ENCODE measurements around the gene ORAI3. TPM values are rescaled to one million over a fixed set of nuclear protein-coding genes. Genes with fewer than 3 reads are reported as not detected.
A peak's percentile ranks its signal among the peaks of the same experiment; 100 is the strongest.

ORAI3 gene
- polyA plus RNA-seq, 1 donor from 2014 or later = 7.3 TPM

DNA sequence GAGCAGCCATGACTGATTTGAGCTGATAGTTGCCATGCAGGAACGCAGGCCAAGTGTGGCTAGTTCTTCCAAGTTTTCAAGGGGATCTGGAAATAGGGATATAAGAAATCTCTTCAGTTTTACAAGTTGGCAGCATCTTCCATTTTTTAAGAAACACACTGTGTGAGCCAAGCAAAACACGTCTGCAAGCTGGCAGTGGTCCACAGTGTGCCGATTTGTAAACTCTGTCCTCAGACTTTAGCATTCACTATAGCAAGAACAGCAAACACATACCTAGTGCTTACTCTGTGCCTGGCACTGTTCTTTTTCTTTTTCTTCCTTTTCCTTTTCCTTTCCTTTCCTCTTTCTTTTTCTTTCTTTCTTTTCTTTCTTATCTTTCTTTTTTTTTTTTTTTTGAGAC, 2.9 kb downstream of the ORAI3 start:
- no peak overlapping the region for H3K4me2 ChIP-seq (ENCODE audit: low read length)
- TF ChIP-seq SMC3 (conservative IDR thresholded peaks at IDR 0.05; ENCODE audit: poor library complexity) (no peak), EZH2 (IDR thresholded peaks at IDR 0.05; ENCODE audit: borderline replicate concordance, insufficient read depth, low read length, poor library complexity, severe bottlenecking) (no peak)
- H3K9me2 ChIP-seq (ENCODE audit: insufficient read depth, low read length) = no peaks in the 10 kb centered on the region
- no peak overlapping the region for H3K4me3 ChIP-seq (ENCODE audit: low read length)
- no peaks in the 10 kb centered on the region for H3K36me3 ChIP-seq (ENCODE audit: insufficient read depth, low read length)
- peaks cover 4% of the 10 kb centered on the region for H3K79me2 ChIP-seq (replicated peaks; ENCODE audit: insufficient read depth, low read length)
- H3K27me3 ChIP-seq (ENCODE audit: insufficient read depth, low read depth, low read length) = no peaks in the 10 kb centered on the region
- no peak overlapping the region for H3K27ac ChIP-seq (ENCODE audit: low read length)
- no peak overlapping the region for H2AFZ ChIP-seq (ENCODE audit: low read depth, low read length)
- H3F3A ChIP-seq (ENCODE audit: insufficient read depth, low read length, poor library complexity, severe bottlenecking) = no peaks in the 10 kb centered on the region
- no peak overlapping the region for H3K9ac ChIP-seq (ENCODE audit: low read length)
- H4K20me1 ChIP-seq (ENCODE audit: insufficient read depth) = no peaks in the 10 kb centered on the region
- no peaks in the 10 kb centered on the region for H3K9me3 ChIP-seq (ENCODE audit: low read length)

DNA sequence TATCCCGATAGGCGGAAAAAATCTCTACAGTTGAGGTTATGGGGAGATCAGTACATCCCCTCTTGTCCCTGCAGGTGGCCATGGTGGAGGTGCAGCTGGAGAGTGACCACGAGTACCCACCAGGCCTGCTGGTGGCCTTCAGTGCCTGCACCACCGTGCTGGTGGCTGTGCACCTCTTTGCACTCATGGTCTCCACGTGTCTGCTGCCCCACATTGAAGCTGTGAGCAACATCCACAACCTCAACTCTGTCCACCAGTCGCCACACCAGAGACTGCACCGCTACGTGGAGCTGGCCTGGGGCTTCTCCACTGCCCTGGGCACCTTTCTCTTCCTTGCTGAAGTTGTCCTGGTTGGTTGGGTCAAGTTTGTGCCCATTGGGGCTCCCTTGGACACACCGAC, 4.2 kb downstream of the ORAI3 start:
- Histone ChIP-seq H3K4me2 (ENCODE audit: low read length) (no peak overlapping the region), H3K9me3 (ENCODE audit: low read length) (no peaks in the 10 kb centered on the region), H3K36me3 (ENCODE audit: insufficient read depth, low read length) (no peaks in the 10 kb centered on the region), H3K9ac (ENCODE audit: low read length) (no peak overlapping the region), H3K27ac (ENCODE audit: low read length) (no peak overlapping the region), H3K79me2 (replicated peaks; ENCODE audit: insufficient read depth, low read length) (peaks cover 4% of the 10 kb centered on the region), H3F3A (ENCODE audit: insufficient read depth, low read length, poor library complexity, severe bottlenecking) (peaks cover 5% of the 10 kb centered on the region), H2AFZ (ENCODE audit: low read depth, low read length) (no peak overlapping the region), H4K20me1 (ENCODE audit: insufficient read depth) (no peaks in the 10 kb centered on the region), H3K4me3 (ENCODE audit: low read length) (no peak overlapping the region), H3K27me3 (ENCODE audit: insufficient read depth, low read depth, low read length) (no peaks in the 10 kb centered on the region), H3K9me2 (ENCODE audit: insufficient read depth, low read length) (no peaks in the 10 kb centered on the region)
- TF ChIP-seq EZH2 (IDR thresholded peaks at IDR 0.05; ENCODE audit: borderline replicate concordance, insufficient read depth, low read length, poor library complexity, severe bottlenecking) (no peak), SMC3 (conservative IDR thresholded peaks at IDR 0.05; ENCODE audit: poor library complexity) (no peak), POLR2AphosphoS5 (IDR thresholded peaks at IDR 0.05) (peak; percentile 9)
- TF ChIP-seq, protein P1, sequence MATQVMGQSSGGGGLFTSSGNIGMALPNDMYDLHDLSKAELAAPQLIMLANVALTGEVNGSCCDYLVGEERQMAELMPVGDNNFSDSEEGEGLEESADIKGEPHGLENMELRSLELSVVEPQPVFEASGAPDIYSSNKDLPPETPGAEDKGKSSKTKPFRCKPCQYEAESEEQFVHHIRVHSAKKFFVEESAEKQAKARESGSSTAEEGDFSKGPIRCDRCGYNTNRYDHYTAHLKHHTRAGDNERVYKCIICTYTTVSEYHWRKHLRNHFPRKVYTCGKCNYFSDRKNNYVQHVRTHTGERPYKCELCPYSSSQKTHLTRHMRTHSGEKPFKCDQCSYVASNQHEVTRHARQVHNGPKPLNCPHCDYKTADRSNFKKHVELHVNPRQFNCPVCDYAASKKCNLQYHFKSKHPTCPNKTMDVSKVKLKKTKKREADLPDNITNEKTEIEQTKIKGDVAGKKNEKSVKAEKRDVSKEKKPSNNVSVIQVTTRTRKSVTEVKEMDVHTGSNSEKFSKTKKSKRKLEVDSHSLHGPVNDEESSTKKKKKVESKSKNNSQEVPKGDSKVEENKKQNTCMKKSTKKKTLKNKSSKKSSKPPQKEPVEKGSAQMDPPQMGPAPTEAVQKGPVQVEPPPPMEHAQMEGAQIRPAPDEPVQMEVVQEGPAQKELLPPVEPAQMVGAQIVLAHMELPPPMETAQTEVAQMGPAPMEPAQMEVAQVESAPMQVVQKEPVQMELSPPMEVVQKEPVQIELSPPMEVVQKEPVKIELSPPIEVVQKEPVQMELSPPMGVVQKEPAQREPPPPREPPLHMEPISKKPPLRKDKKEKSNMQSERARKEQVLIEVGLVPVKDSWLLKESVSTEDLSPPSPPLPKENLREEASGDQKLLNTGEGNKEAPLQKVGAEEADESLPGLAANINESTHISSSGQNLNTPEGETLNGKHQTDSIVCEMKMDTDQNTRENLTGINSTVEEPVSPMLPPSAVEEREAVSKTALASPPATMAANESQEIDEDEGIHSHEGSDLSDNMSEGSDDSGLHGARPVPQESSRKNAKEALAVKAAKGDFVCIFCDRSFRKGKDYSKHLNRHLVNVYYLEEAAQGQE (IDR thresholded peaks at IDR 0.05; ENCODE audit: borderline replicate concordance) = no peak

DNA sequence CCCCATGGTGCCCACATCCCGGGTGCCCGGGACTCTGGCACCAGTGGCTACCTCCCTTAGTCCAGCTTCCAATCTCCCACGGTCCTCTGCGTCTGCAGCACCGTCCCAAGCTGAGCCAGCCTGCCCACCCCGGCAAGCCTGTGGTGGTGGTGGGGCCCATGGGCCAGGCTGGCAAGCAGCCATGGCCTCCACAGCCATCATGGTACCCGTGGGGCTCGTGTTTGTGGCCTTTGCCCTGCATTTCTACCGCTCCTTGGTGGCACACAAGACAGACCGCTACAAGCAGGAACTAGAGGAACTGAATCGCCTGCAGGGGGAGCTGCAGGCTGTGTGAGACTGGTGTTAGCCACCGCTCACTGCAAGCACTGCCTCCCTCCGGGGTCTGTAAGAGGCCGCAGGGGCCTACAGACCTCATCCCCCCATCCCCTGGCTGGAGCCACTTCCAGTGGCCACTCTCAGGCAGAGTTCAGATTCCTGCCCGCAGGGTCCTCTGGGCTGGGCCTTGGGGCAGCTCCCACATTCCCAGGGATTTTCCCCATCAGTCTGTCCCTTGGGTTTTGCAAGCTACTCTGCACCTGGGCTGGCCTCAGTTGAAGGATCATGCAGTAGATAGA, 4.8 kb downstream of the ORAI3 start:
- H3K27me3 ChIP-seq (ENCODE audit: insufficient read depth, low read depth, low read length) = no peaks in the 10 kb centered on the region
- no peak overlapping the region for H2AFZ ChIP-seq (ENCODE audit: low read depth, low read length)
- H3K27ac ChIP-seq (ENCODE audit: low read length) = no peak overlapping the region
- no peaks in the 10 kb centered on the region for H3K36me3 ChIP-seq (ENCODE audit: insufficient read depth, low read length)
- H3F3A ChIP-seq (ENCODE audit: insufficient read depth, low read length, poor library complexity, severe bottlenecking) = peaks cover 5% of the 10 kb centered on the region
- H3K4me2 ChIP-seq (ENCODE audit: low read length) = no peak overlapping the region
- H3K9ac ChIP-seq (ENCODE audit: low read length) = no peak overlapping the region
- peaks cover 4% of the 10 kb centered on the region for H3K79me2 ChIP-seq (replicated peaks; ENCODE audit: insufficient read depth, low read length)
- no peaks in the 10 kb centered on the region for H3K9me2 ChIP-seq (ENCODE audit: insufficient read depth, low read length)
- no peak overlapping the region for H3K4me3 ChIP-seq (ENCODE audit: low read length)
- H3K9me3 ChIP-seq (ENCODE audit: low read length) = no peaks in the 10 kb centered on the region
- peak; percentile 71 for TF ChIP-seq RAD21 (conservative IDR thresholded peaks at IDR 0.05)
- no peak for TF ChIP-seq POLR2AphosphoS5 (IDR thresholded peaks at IDR 0.05)
- TF ChIP-seq SMC3 (conservative IDR thresholded peaks at IDR 0.05; ENCODE audit: poor library complexity) = peak; percentile 76
- TF ChIP-seq, protein P2, sequence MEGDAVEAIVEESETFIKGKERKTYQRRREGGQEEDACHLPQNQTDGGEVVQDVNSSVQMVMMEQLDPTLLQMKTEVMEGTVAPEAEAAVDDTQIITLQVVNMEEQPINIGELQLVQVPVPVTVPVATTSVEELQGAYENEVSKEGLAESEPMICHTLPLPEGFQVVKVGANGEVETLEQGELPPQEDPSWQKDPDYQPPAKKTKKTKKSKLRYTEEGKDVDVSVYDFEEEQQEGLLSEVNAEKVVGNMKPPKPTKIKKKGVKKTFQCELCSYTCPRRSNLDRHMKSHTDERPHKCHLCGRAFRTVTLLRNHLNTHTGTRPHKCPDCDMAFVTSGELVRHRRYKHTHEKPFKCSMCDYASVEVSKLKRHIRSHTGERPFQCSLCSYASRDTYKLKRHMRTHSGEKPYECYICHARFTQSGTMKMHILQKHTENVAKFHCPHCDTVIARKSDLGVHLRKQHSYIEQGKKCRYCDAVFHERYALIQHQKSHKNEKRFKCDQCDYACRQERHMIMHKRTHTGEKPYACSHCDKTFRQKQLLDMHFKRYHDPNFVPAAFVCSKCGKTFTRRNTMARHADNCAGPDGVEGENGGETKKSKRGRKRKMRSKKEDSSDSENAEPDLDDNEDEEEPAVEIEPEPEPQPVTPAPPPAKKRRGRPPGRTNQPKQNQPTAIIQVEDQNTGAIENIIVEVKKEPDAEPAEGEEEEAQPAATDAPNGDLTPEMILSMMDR (IDR thresholded peaks at IDR 0.05; ENCODE audit: poor library complexity, severe bottlenecking) = peak; percentile 85
- TF ChIP-seq MXI1 (conservative IDR thresholded peaks at IDR 0.05; ENCODE audit: poor library complexity, severe bottlenecking) = no peak
- TF ChIP-seq, protein P1 (IDR thresholded peaks at IDR 0.05; ENCODE audit: borderline replicate concordance) = no peak
- TF ChIP-seq TAF1 (IDR thresholded peaks at IDR 0.05; ENCODE audit: low read depth) = no peak
- no peak for TF ChIP-seq EP300 (conservative IDR thresholded peaks at IDR 0.05; ENCODE audit: poor library complexity, severe bottlenecking)
- TF ChIP-seq EZH2 (IDR thresholded peaks at IDR 0.05; ENCODE audit: borderline replicate concordance, insufficient read depth, low read length, poor library complexity, severe bottlenecking) = no peak
- no peaks in the 10 kb centered on the region for H4K20me1 ChIP-seq (ENCODE audit: insufficient read depth)
